Esophagus muscularis mucosa (tissue), 4 donors: ENCODE measurements around the gene PLCXD3. TPM values are rescaled to one million over a fixed set of nuclear protein-coding genes. Genes with fewer than 3 reads are reported as not detected.
A peak's percentile ranks its signal among the peaks of the same experiment; 100 is the strongest.

Source experiments
- DNase-seq: peaks from one replicate; pipeline ENCODE4 v3.0.0-alpha.2; 2017; ENCODE audit errors: extremely low spot score
- H3K27ac ChIP-seq, 4 donors: fragments of 200-600 bp; sonication (generic); replicated peaks in 1 of 4; 1 replicate in 3 of 4; 2 replicates in 1 of 4; pipeline ENCODE4 v1.5.1; 2016 to 2019; ENCODE audit warnings: mild to moderate bottlenecking in 1 of 4
- H3K27me3 ChIP-seq, 4 donors: fragments of 200-600 bp; sonication (generic); one replicate each; pipeline versions ENCODE4 v1.5.1 to v1.6.0; 2016 to 2019
- H3K36me3 ChIP-seq, 4 donors: fragments of 200-600 bp; sonication (generic); one replicate each; pipeline ENCODE4 v1.5.1; 2016 to 2019
- H3K4me1 ChIP-seq, 4 donors: fragments of 200-600 bp; sonication (generic); one replicate each; pipeline ENCODE4 v1.5.1; 2016 to 2019
- H3K4me3 ChIP-seq, 4 donors: fragments of 200-600 bp; sonication (generic); 1 replicate in 2 of 4; 2 replicates in 2 of 4; pipeline ENCODE4 v1.5.1; 2016 to 2019; ENCODE audit warnings: mild to moderate bottlenecking in 4 of 4, moderate library complexity in 1 of 4
- H3K9me3 ChIP-seq, 4 donors: fragments of 200-600 bp; sonication (generic); 1 replicate in 3 of 4; 2 replicates in 1 of 4; pipeline ENCODE4 v1.5.1; 2016 to 2019
- EP300 ChIP-seq: sonication (generic); formaldehyde crosslinking; IDR thresholded peaks from one replicate; pipeline ENCODE4 v1.6.1; 2017; ENCODE audit warnings: antibody characterized with exemption
- POLR2A ChIP-seq: fragments of 450-650 bp; IDR thresholded peaks from one replicate; pipeline ENCODE4 v1.6.1; 2017; ENCODE audit warnings: antibody characterized with exemption, moderate library complexity, mild to moderate bottlenecking, low read depth
- POLR2AphosphoS5 ChIP-seq, 2 donors: sonication (generic); formaldehyde crosslinking; IDR thresholded peaks; one replicate each; pipeline ENCODE4 v1.6.1; 2017; ENCODE audit warnings: antibody characterized with exemption in 2 of 2
- WGBS: methylation state at CpG from one replicate; pipeline ENCODE4 v1.1.5; 2018; 5-methylcytosine and 5-hydroxymethylcytosine counted together
- intact Hi-C: fragments of 100-400 bp; cut with DNase I; formaldehyde crosslinking; loops from one replicate; pipeline ENCODE4 v1.15.1; 2023
- total RNA-seq, 4 donors: library from RNA; depleted of rRNA; stranded (reverse); fragments of >200 nt; gene quantifications; one replicate each; pipeline versions ENCODE4 v1.1.0 to v1.2.1, GENCODE V29; 2016
- TF ChIP-seq, protein P1 (sequence below), 3 experiments: fragments of 200-600 bp in 2 of 3; fragments of 450-650 bp in 1 of 3; sonication (generic) in 2 of 3; IDR thresholded peaks; one replicate each; pipeline ENCODE4 v1.5.1; 2017 to 2019; ENCODE audit warnings: antibody characterized with exemption in 3 of 3, mild to moderate bottlenecking in 2 of 3, moderate library complexity in 1 of 3

The PLCXD3 gene
- total RNA-seq, 4 donors from 2014 or later: 1.1 to 3.0 (median 2.0) TPM

DNA sequence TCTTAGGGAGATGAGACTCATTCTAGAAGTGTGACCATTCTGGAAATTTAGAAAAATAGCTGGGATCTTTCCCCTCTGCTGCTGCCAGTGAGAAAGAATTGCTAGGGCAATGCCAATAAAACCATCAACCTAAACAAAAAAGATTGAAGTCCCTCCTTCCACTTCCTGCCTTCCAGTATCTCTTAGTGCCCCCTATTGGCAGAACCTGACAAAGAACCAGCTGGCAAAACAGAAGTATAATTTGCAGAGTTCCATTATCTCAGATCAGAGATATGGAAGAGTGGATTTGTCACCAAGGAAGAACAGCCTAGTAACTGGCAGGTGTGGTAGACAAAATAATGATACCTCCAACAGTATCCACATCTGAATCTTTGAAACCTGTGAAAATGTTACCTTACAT is 13.8 kb upstream of the PLCXD3 start:
- intact Hi-C loops: no loop called here
- TF ChIP-seq POLR2AphosphoS5 (IDR thresholded peaks at IDR 0.05): no peak
- no peak for TF ChIP-seq POLR2A
- TF ChIP-seq EP300: no peak
- TF ChIP-seq, protein P1, sequence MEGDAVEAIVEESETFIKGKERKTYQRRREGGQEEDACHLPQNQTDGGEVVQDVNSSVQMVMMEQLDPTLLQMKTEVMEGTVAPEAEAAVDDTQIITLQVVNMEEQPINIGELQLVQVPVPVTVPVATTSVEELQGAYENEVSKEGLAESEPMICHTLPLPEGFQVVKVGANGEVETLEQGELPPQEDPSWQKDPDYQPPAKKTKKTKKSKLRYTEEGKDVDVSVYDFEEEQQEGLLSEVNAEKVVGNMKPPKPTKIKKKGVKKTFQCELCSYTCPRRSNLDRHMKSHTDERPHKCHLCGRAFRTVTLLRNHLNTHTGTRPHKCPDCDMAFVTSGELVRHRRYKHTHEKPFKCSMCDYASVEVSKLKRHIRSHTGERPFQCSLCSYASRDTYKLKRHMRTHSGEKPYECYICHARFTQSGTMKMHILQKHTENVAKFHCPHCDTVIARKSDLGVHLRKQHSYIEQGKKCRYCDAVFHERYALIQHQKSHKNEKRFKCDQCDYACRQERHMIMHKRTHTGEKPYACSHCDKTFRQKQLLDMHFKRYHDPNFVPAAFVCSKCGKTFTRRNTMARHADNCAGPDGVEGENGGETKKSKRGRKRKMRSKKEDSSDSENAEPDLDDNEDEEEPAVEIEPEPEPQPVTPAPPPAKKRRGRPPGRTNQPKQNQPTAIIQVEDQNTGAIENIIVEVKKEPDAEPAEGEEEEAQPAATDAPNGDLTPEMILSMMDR (IDR thresholded peaks at IDR 0.05): no peak
- no peaks in the 10 kb centered on the region for H3K36me3 ChIP-seq
- H3K27me3 ChIP-seq: no peaks in the 10 kb centered on the region
- DNase-seq: no peak
- H3K27ac ChIP-seq: no peak overlapping the region
- no peak overlapping the region for H3K4me3 ChIP-seq
- H3K9me3 ChIP-seq: no peaks in the 10 kb centered on the region
- no peaks in the 10 kb centered on the region for H3K4me1 ChIP-seq

DNA sequence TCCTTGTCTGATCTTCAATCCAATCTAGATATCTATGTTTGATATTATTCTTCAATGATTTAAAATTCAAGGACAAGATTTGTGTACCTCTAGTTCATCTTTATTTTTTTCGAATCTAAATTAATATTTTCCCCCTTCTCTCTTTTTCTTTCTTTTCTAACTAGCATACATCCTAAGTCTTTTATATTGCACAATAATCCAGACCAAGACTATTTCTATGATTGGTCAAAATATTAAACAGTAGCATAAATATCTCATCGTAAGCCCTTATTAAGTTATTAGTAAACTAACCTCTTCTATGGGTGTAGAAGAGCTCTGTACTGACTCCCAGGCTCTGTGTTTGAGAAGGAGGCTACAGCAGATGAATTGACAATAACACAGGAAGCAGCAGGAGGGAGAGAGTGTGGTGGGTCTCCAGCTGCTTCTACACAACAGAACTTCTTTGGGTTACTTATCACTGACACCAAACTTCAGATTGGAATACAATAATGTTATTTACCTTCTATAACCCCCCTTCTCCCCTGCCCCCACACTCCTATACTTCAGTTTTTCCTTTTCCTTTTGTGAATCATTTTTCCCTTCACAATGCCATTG is 11.9 kb upstream of the PLCXD3 start:
- no peak for DNase-seq
- Histone ChIP-seq H3K4me3 (no peak overlapping the region), H3K4me1 (no peaks in the 10 kb centered on the region), H3K27me3 (no peaks in the 10 kb centered on the region), H3K9me3 (no peaks in the 10 kb centered on the region), H3K36me3 (no peaks in the 10 kb centered on the region), H3K27ac (no peak overlapping the region)
- WGBS: 79% methylated on average over 2 of the region's 2 CpGs
- intact Hi-C loops: no loop called here
- TF ChIP-seq POLR2A (no peak), EP300 (no peak), POLR2AphosphoS5 (IDR thresholded peaks at IDR 0.05) (no peak)
- TF ChIP-seq, protein P1 (IDR thresholded peaks at IDR 0.05): no peak

DNA sequence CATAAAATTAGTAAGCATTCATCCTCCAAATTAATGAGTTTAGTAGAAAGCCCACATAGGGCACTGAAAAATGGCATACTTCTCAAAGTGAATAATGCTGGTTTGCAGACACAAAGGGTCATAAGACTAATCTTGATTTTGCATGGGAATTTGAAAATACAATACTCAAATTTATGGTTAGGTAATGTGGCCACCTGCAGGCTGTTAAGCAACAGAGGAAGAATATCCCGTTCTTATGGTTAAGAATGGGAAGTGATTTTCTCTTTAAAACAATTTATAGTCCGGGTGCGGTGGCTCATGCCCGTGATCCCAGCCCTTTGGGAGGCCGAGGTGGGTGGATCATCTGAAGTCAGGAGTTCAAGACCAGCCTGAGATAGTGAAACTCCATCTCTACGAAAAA is 9.4 kb upstream of the PLCXD3 start:
- intact Hi-C loops: no loop called here
- 79% methylated on average over 6 of the region's 6 CpGs for WGBS
- Histone ChIP-seq H3K4me1 (no peaks in the 10 kb centered on the region), H3K4me3 (no peak overlapping the region), H3K36me3 (no peaks in the 10 kb centered on the region), H3K9me3 (no peaks in the 10 kb centered on the region), H3K27me3 (no peaks in the 10 kb centered on the region), H3K27ac (no peak overlapping the region)
- DNase-seq: no peak
- no peak for TF ChIP-seq POLR2AphosphoS5 (IDR thresholded peaks at IDR 0.05)
- TF ChIP-seq, protein P1 (IDR thresholded peaks at IDR 0.05): no peak
- no peak for TF ChIP-seq POLR2A
- TF ChIP-seq EP300: no peak

DNA sequence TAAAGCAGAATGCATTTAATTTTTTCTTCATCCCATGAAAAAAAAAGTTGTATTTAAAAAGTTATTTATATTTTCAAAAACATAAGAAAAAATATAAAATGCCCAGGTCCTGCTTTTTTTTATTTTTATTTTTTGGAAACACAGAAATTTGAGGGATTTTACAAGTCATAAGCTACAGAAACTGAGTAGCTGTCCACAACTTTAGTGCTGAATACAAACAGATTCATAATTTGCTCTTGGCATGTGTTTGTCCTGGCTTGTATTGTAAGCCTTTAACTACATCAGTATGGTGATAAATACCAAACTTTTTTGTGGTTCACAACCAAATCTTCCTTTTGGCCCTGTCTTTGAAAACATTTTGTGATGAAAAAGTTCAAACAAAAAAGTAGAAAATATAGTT is 7.5 kb upstream of the PLCXD3 start:
- Histone ChIP-seq H3K27me3 (no peaks in the 10 kb centered on the region), H3K4me3 (no peak overlapping the region), H3K9me3 (no peaks in the 10 kb centered on the region), H3K4me1 (no peaks in the 10 kb centered on the region), H3K27ac (no peak overlapping the region), H3K36me3 (no peaks in the 10 kb centered on the region)
- no peak for DNase-seq
- intact Hi-C loops: no loop called here
- TF ChIP-seq POLR2A: no peak

DNA sequence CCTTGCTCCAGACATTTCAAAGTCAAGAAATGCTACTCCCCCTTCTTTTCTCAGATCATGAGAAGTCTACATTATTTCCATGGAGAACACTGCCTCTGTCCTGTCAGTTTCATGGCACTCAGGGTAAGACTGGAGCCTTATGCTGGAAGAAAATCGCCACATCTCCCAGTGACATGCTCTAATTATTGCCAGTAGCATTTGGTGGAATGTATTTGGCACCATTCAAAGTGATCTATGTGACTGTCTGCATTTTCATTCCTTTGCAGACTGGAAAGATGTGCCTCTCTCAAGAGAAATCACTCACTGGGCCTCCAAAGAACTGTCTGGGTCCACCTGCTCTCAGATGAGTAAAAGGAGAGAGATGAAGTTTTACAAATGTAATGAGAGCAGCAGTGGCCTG is 840 bp upstream of the PLCXD3 start:
- no peaks in the 10 kb centered on the region for H3K36me3 ChIP-seq
- WGBS: 70% methylated on average over 1 of the region's 1 CpG
- intact Hi-C loops: no loop called here
- TF ChIP-seq POLR2AphosphoS5 (IDR thresholded peaks at IDR 0.05) (no peak), EP300 (no peak), POLR2A (no peak)
- TF ChIP-seq, protein P1 (IDR thresholded peaks at IDR 0.05): no peak
- no peak for DNase-seq
- H3K27ac ChIP-seq: no peak overlapping the region
- H3K4me1 ChIP-seq: peaks cover 8 to 19% (median 15%) of the 10 kb centered on the region in 4 donors
- H3K9me3 ChIP-seq: no peaks in the 10 kb centered on the region
- H3K4me3 ChIP-seq: peak overlapping the region in 1 of 4 donors; percentile 60
- H3K27me3 ChIP-seq: peaks cover 0 to 37% (median 0%) of the 10 kb centered on the region in 4 donors
